GM19468 (cell line): ENCODE results near the gene C1QTNF12.

Source experiments
- ATAC-seq: cut with Tn5 transposase; IDR thresholded peaks from one replicate; pipeline ENCODE4 v1.9.1; 2021; ENCODE audit warnings: mild to moderate bottlenecking, moderate library complexity, moderate number of reproducible peaks; ENCODE audit not compliant: unreplicated experiment; ENCODE audit errors: extremely low read depth

The C1QTNF12 gene

DNA sequence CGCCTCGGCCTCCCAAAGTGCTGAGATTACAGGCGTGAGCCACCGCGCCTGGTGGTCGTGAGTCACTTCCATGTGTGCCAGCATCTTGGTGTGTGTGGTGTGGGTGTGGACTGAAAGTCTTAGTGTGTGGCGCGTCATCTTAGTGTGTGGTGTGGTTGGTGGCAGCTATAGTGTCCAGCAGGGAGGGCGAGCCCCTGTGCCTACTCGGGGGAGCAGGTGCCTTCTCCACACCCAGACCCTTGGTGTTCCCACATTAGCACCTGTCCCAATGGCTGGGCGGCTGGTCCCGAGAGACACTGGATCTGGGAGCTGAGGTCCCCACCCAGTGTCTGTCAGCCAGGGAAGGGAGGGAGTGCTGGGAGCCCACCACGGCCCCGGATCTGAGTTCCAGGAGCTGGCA, 36.5 kb upstream of the C1QTNF12 start:
- no peak for ATAC-seq

- no peak for ATAC-seq
These were observed 35.2 kb upstream of the C1QTNF12 start for GRCh38 chr1:1281533-1282321.

DNA sequence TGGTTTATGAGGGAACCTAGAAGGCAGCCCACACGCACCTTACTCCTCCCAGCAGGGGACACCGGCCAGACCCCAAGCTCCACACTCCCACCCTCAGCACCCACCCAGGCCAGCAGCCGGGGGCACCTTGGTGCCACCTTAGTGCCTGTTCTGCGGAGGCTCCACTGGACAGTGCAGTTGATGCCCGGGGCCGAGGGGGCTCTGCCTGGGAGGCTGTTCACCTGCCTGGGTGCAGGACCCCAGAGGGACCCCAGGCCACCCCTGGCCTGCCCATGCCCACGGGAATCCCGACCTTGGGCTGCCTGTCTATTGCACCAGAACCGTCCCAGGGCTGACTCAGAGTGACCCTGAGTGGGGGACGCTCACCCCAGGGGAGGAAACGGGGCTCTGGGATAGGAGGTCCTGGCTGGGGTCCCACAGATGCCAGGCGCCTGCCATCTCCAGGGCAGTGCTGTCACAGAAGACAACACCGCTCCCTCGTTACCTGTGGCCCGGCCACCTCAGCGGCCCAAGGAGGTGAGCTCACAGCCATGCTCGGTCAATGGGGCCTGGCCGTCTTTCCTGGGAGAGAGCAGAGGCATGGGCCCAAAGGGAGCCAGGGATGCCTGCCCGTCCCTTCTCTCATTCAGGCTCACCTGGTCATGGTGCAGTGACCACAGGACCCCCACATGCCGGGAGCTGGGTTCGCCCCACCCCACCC, 34.4 kb upstream of the C1QTNF12 start:
- ATAC-seq, result no peak

GRCh38 chr1:1279028-1279427, 32.5 kb upstream of the C1QTNF12 start:
- ATAC-seq, result no peak

DNA sequence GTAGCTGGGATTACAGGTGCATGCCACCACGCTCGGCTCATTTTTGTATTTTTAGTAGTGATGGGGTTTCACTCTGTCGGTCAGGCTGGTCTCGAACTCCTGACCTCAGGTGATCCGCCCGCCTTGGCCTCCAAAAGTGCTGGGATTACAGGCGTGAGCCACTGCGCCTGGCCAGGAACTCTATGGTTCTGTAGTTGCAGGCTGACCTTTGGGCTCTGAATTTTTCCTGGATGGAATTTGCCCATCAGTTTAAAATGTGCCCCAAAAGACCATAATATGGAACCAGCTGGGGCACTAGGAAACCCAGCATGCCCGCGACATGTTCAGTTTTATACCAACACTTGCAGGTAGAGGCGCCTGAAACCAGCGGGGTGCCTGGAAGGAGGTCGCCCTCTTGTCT, 32.1 kb upstream of the C1QTNF12 start:
- ATAC-seq, result no peak

DNA sequence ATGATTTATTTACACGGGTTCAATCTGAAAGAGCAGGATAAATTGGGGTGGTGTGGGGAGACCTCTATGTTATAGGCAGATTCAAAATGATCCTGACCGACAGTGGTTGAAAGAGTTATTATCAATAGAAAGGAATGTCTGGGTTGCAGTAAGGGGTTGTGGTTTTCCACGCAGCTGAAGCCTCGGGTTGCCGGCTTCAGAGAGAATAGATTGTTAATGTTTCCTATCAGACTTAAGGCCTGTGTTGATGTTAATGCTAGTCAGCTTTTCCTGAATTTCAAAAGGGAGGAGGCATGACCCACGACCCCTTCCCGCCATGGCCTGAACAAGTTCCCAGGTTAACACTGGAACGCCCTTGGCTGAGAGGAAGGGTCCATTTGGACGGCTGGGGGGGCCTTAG, 29.3 kb upstream of the C1QTNF12 start:
- ATAC-seq, result no peak

GRCh38 chr1:1274931-1275431, 28.5 kb upstream of the C1QTNF12 start:
- ATAC-seq, result no peak

GRCh38 chr1:1274299-1274930, 27.9 kb upstream of the C1QTNF12 start:
- no peak for ATAC-seq

- no peak for ATAC-seq
These were observed 27.2 kb upstream of the C1QTNF12 start, which contains the start of gene UBE2J2 for GRCh38 chr1:1273512-1274298. Gene UBE2J2, minus strand, starts transcription at chr1:1273854. Its CDS starts 5,862 bp downstream, at chr1:1267992.

DNA sequence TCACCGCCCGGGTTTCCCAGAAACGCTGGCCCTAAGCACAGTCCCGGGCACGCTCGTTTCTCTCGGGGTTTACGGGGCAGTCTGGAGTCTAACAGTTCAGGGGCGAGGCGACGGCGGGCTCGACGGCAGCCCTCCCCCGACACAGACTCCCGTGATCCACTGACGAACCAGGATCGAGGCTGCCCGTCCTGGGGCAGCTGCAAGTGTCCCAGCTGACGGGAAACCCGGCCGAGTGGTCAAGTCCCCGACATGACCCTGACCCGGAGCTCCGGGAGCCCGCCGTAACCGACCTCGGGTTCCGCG, 26.6 kb upstream of the C1QTNF12 start:
- no peak for ATAC-seq

- no peak for ATAC-seq
These were observed 26.1 kb upstream of the C1QTNF12 start for GRCh38 chr1:1272341-1273208.

GRCh38 chr1:1270813-1271212, 24.3 kb upstream of the C1QTNF12 start:
- no peak for ATAC-seq

- ATAC-seq, result no peak
These were observed 21.8 kb upstream of the C1QTNF12 start for GRCh38 chr1:1268284-1268682.

- ATAC-seq, result no peak
These were observed 21.2 kb upstream of the C1QTNF12 start for GRCh38 chr1:1267488-1268283.

DNA sequence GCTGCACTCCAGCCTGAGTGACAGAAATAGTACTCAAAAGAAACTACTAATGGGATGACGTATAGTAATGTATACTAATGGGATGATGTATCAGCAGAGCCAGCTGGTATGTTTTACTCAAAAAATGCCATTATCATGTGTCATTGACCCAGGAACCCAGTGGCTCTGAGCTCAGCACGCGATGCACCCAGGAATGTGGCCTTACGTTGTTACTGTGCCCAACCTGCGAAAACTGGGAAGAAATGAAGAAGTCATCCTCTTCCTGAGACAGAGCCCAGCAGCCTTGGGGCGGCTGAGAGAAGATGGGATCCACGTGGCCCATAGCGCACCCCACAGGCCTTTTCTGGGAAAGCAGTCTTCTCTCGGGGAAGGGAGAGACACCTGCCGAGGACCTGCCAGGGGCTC, 18.3 kb upstream of the C1QTNF12 start:
- ATAC-seq, result no peak

- no peak for ATAC-seq
These were observed 17.5 kb upstream of the C1QTNF12 start for GRCh38 chr1:1264026-1264425.

DNA sequence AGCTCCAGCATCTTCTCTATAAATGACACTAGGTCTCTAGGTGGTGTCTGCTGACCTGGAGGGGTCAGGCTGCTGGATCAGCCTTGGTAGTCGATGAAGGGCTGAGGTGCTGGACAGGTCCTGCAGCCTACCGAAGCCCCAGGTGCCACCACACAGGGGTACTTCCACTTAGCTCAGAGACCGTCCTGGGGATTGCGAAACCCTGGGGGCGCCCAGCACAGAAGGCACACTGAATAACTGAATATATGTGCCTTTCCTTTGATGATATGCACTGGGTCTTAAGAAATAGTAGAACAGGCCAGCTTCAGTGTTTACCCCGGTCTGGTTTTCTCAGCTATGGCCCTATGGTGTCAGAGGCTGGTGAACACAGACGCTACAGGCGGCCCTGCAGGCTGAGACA, 16.2 kb upstream of the C1QTNF12 start:
- no peak for ATAC-seq

GRCh38 chr1:1262071-1262470, 15.5 kb upstream of the C1QTNF12 start:
- no peak for ATAC-seq
